ENCODE measurements around the gene JPH2.

DNA sequence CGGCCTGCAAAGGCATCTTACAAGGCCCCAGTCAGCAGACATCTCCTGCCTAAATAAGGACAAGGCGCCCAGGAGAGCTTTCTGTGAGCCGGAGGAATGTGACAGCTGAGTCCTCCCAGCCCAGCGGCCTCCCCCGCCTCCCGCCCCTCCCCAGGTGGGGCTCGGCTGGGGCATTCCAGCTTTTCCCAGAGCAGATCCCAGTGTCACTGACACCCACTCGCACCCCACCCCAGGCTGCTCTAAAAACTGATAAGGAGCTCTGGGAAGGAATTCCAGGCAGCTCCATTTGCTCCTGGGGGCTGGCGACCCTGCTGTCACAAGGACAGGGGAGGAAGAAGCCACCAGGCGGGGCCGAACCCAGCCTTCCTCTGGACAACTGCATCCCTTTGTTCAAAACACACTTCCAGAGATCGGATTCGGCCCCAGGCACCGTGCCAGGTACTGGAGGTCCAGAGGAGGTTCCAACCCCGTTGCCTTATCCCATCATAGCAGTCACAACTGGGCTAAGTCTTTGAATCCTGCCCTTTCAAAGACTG lies 49.7 kb downstream of the JPH2 start:
- TF ChIP-seq TAF1 (IDR thresholded peaks at IDR 0.05; ENCODE audit: borderline replicate concordance, low read depth, low read length) (no peak), POLR2AphosphoS5 (IDR thresholded peaks at IDR 0.05; ENCODE audit: low read depth, low read length) (no peak)
